IPS-20b (cell line): Measurements from ENCODE around the gene DSCAM.

Experiments
- H3K27ac ChIP-seq: one replicate; pipeline ENCODE4 v1.5.1; 2013; ENCODE audit warnings: low read length
- H3K27me3 ChIP-seq: 2 replicates; pipeline ENCODE4 v1.6.1; 2013; ENCODE audit warnings: mild to moderate bottlenecking, low read length, inconsistent platforms; ENCODE audit not compliant: insufficient read depth
- H3K36me3 ChIP-seq: 2 replicates; pipeline ENCODE4 v1.6.1; 2013; ENCODE audit warnings: low read depth, mild to moderate bottlenecking, inconsistent platforms, low read length, moderate library complexity; ENCODE audit not compliant: insufficient read depth
- H3K4me1 ChIP-seq: 2 replicates; pipeline ENCODE4 v1.6.1; 2013; ENCODE audit warnings: mild to moderate bottlenecking, control low read depth, inconsistent platforms, low read length, moderate library complexity; ENCODE audit not compliant: insufficient read depth
- H3K4me3 ChIP-seq: 2 replicates; pipeline ENCODE4 v1.5.1; 2013; ENCODE audit warnings: mild to moderate bottlenecking, low read length, inconsistent platforms
- H3K9ac ChIP-seq: 2 replicates; pipeline ENCODE4 v1.6.1; 2013; ENCODE audit warnings: low read depth, mild to moderate bottlenecking, inconsistent platforms, low read length, moderate library complexity
- H3K9me3 ChIP-seq: 2 replicates; pipeline ENCODE4 v1.6.1; 2013; ENCODE audit warnings: mild to moderate bottlenecking, low read depth, low read length, inconsistent platforms; ENCODE audit not compliant: insufficient read depth

The DSCAM gene

DNA sequence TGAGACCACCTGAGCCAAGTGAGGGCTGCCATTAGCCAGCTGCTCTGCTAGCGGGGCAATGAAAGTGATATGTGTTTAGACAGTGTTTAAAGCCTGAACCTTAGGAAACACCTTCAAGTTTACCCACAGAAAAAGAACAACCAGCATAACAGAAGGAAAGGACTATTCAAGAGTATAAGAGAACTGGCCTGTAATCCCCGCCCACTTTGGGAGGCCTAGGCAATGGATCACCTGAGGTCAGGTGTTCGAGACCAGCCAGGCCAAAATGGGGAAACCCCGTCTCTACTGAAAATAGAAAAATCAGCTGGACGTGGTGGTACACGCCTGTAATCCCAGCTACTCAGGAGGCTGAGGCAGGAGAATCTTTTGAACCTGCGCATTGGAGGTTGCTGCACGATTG is 830.3 kb downstream of the DSCAM start:
- no peaks in the 10 kb centered on the region for H3K9me3 ChIP-seq
- no peaks in the 10 kb centered on the region for H3K36me3 ChIP-seq
- H3K27me3 ChIP-seq: no peaks in the 10 kb centered on the region
- H3K4me3 ChIP-seq: no peak overlapping the region
- no peak overlapping the region for H3K27ac ChIP-seq
- H3K9ac ChIP-seq: no peak overlapping the region
- no peaks in the 10 kb centered on the region for H3K4me1 ChIP-seq

- Histone ChIP-seq H3K36me3 (no peaks in the 10 kb centered on the region), H3K4me3 (no peak overlapping the region), H3K27me3 (no peaks in the 10 kb centered on the region), H3K27ac (no peak overlapping the region), H3K9me3 (no peaks in the 10 kb centered on the region), H3K4me1 (no peaks in the 10 kb centered on the region), H3K9ac (no peak overlapping the region)
Observed at GRCh38 chr21:40016234-40016633, 830.7 kb downstream of the DSCAM start.

DNA sequence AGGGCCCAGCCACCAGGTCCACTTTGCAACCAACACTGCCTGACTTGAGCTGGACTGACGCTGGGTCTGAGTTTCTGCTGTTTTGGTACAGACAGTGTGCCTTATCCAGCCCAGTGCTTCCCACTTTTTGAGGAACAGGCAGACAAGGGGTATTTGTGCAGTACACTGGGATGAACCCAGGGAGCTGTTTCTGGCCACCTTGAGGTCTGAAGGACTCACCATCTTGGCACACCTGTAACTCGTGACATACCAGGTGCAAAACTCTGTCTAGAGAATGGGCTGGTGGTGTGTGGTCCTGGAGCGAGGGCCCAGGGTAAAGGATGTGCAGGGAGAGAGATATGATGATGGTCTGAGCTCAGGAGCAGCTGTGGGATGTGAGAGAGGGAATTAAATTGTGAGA is 831.1 kb downstream of the DSCAM start:
- Histone ChIP-seq H3K9me3 (no peaks in the 10 kb centered on the region), H3K27ac (no peak overlapping the region), H3K4me3 (no peak overlapping the region), H3K4me1 (no peaks in the 10 kb centered on the region), H3K9ac (no peak overlapping the region), H3K36me3 (no peaks in the 10 kb centered on the region), H3K27me3 (no peaks in the 10 kb centered on the region)

DNA sequence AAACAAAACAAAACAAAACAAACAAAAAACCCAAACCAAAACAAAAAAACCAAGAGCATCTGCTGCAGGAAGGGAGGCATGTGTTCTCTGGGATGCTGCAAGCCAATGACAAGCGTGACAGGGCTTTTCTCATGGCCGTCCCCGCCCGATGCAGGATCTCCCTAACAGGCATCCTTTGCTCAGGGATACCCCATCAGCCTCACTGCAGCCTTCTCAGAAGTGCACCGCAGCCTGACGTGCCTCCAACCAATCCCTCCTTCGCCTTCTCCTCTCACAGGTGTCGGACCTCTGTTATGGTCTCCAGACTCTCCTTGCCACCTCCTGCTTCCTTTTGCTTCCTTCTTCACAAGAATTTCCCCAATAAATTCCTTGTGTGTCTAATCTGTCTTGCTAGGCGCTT is 832.6 kb downstream of the DSCAM start:
- Histone ChIP-seq H3K4me3 (no peak overlapping the region), H3K27me3 (no peaks in the 10 kb centered on the region), H3K9ac (no peak overlapping the region), H3K27ac (no peak overlapping the region), H3K4me1 (no peaks in the 10 kb centered on the region), H3K9me3 (no peaks in the 10 kb centered on the region), H3K36me3 (no peaks in the 10 kb centered on the region)

DNA sequence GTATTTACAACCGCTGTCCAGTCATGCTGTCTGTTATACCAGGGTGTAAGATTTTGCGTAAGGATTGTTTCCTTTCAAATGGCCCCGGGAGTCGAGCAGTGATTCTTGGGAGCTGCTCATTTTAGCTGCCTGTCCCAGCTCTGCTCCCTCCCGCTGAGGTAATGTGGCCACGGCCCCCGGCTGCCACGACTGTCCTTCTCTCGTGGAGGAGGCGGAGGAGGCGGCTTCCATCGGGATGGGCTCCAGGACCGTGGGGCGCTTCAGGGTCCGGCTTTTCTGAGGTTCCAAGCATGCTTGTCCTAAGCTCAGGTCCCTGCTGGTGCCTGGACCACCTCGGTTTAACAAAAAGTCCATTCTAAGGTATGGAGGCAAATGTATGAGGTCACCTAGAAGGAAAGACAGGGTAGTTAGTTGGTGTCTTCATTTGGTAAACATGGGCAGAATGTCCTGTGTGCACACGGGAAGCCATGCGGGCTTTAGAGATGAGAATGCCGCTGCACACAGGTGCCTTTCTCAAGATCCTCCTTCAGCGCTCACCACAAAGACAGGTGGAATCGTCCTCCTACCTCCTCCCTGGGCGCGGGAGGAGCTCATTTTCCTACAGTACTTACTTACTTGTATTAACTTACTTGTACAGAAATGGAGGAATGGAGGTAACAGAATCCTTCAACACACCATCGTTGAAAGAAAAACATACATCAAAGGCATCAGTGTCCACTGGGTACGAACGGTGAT is 833.8 kb downstream of the DSCAM start:
- Histone ChIP-seq H3K27ac (no peak overlapping the region), H3K27me3 (no peaks in the 10 kb centered on the region), H3K9me3 (no peaks in the 10 kb centered on the region), H3K4me3 (no peak overlapping the region), H3K4me1 (no peaks in the 10 kb centered on the region), H3K9ac (no peak overlapping the region), H3K36me3 (no peaks in the 10 kb centered on the region)

- no peak overlapping the region for H3K4me3 ChIP-seq
Observed at GRCh38 chr21:40011371-40011770, 835.6 kb downstream of the DSCAM start.

DNA sequence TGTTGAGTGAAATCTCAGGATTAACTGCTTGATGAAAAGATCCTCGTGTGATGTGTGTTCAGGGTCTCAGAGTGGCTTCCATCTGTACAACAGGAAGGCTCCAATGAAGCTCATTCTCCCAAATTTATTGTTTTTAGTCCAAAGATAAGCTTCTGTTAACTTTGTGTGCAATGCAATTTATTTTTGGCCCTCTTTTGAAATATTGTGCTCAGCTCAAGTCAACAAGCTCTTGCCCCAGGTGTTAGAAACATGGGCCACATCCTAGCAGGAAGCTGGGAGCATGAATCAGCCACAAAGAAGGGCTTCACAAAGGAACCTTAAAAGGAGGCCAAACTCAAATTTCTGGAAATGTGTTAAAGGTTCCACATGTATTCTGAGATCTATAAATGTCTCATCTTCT is 844.0 kb downstream of the DSCAM start:
- H3K9ac ChIP-seq: no peak overlapping the region
- no peak overlapping the region for H3K27ac ChIP-seq
- no peaks in the 10 kb centered on the region; the same call in 1 of the 2 replicates for H3K9me3 ChIP-seq
- H3K27me3 ChIP-seq: no peaks in the 10 kb centered on the region
- H3K4me1 ChIP-seq: no peaks in the 10 kb centered on the region
- H3K4me3 ChIP-seq: no peak overlapping the region
- H3K36me3 ChIP-seq: no peaks in the 10 kb centered on the region

More at GRCh38 chr21:40011371-40011770, 835.6 kb downstream of the DSCAM start:
- no peaks in the 10 kb centered on the region for H3K36me3 ChIP-seq
- H3K27ac ChIP-seq: no peak overlapping the region
- H3K27me3 ChIP-seq: no peaks in the 10 kb centered on the region
- no peak overlapping the region for H3K9ac ChIP-seq
- no peaks in the 10 kb centered on the region for H3K4me1 ChIP-seq
- H3K9me3 ChIP-seq: no peaks in the 10 kb centered on the region

DNA sequence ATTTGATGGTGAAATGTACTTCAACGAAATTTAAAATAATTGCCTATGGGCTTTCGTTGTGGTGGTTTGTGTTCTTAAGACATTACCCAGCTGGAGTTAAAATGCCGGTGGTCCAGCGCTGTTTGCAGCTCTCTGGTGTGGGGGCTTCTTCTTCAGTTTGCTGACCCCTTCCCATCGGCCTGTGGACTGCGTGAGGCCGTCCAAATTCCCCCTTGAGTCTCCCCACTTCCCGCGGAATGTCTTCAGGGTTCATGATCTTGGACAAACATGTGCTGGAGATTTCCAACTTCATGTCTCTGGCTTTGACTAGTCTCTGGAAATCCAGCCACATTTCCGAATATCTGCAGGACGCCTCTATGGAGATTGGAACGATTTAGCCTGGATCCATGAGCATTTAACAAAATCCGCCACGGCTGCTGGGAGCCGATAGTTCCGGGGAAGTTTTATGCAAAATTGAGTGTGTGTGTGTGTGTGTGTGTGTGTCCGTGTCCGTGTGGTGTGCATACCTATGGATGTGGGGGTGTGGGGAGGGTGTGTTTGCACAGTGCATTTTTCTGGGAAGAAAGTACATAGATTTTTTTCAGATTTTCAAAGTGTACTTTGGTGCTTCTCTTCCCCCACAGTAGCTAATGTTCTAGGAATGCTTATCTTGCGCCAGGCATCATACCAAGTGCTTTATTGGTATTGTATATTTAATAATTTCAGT is 862.5 kb downstream of the DSCAM start:
- H3K9me3 ChIP-seq: no peaks in the 10 kb centered on the region
- no peaks in the 10 kb centered on the region for H3K36me3 ChIP-seq
- no peaks in the 10 kb centered on the region for H3K4me1 ChIP-seq
- no peak overlapping the region for H3K9ac ChIP-seq
- H3K27me3 ChIP-seq: no peaks in the 10 kb centered on the region
- no peak overlapping the region for H3K4me3 ChIP-seq
- H3K27ac ChIP-seq: no peak overlapping the region

DNA sequence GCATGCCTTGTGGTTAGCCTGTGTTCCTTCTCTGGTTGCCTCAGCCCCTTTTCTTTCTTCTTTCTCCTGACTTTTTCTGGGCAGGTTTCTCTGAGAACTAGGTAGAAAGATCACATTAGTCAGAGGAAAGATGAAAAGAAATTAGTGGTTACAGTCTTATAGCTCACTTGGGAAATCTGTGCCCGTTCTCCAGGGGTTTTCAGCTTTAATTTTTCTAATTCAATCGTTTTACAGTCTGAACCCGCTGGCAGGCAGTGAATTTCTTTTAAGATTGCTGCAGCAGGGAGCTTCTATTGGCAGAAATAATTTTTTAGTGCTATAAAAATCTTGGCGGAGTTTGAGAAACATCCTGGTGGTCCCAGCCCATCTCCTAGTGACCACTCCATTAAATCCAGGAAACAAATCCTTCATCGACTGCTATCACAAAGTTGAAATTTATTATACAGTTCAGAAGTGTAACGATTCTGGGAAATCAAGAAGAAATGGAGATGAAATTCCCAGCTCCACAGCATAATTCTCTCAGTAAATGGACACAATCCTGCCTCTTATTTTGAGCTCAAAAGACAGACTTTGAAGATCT is 866.6 kb downstream of the DSCAM start:
- Histone ChIP-seq H3K36me3 (no peaks in the 10 kb centered on the region), H3K4me3 (no peak overlapping the region), H3K27me3 (no peaks in the 10 kb centered on the region), H3K9me3 (no peaks in the 10 kb centered on the region), H3K9ac (no peak overlapping the region), H3K4me1 (no peaks in the 10 kb centered on the region), H3K27ac (no peak overlapping the region)

DNA sequence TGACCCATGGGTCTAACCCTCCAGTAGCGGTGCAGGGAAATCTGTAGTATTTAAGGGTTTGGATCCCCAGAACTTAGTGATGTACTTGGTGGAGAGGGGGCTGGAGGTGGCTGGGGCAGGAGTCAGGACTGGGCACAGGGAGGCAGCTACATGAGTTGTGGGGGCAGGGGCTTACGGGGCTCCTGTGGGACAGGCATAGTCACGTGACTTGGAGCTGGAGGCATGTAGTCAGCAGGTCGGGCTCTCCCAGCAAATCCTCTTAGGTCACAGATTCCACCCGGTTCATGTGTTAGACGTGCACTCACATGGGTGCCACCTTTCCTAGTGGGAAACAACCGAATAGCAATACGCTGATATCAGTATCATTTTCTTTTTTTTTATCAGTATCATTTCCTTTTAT is 867.6 kb downstream of the DSCAM start:
- H3K4me1 ChIP-seq: no peaks in the 10 kb centered on the region
- no peak overlapping the region for H3K4me3 ChIP-seq
- H3K9ac ChIP-seq: no peak overlapping the region
- H3K36me3 ChIP-seq: no peaks in the 10 kb centered on the region
- H3K27me3 ChIP-seq: no peaks in the 10 kb centered on the region
- no peaks in the 10 kb centered on the region for H3K9me3 ChIP-seq
- H3K27ac ChIP-seq: no peak overlapping the region

DNA sequence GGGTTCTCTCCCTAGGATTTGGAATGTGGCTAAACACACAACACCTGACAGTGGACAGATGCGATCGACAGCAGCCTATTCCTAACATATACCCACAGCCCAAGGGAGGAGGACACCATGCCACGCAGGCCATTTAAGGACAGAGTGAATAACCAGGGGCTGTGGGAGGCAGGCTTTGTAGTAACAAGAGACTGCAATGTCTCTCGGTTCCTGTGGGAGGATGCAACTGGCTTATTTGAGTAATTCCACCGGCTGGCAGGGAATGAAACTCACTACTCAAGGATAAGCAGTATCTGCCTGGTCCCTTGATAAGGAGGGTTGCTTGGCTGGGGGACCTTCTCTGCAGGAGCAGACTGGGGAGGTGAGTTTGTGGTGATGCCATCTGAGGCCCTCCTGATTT is 870.2 kb downstream of the DSCAM start:
- no peaks in the 10 kb centered on the region for H3K36me3 ChIP-seq
- H3K4me1 ChIP-seq: no peaks in the 10 kb centered on the region
- H3K9ac ChIP-seq: no peak overlapping the region
- H3K9me3 ChIP-seq: no peaks in the 10 kb centered on the region
- no peak overlapping the region for H3K4me3 ChIP-seq
- H3K27ac ChIP-seq: no peak overlapping the region
- no peaks in the 10 kb centered on the region for H3K27me3 ChIP-seq
